Common myeloid progenitor, CD34-positive (primary cell): ENCODE results near the gene ACAP3.

Experiments
- CTCF ChIA-PET: fragments of 350-600 bp; sonication (Branson Sonifier 250); formaldehyde crosslinking; loops from one replicate; lab custom pipeline; 2021; ENCODE audit warnings: antibody characterized with exemption; lab: Charles Lee
- POLR2A ChIA-PET: fragments of 350-600 bp; sonication (Branson Sonifier 250); formaldehyde crosslinking; loops from one replicate; lab custom pipeline; 2021; ENCODE audit warnings: antibody characterized with exemption; lab: Charles Lee
- DNase-seq, 3 donors: peaks; one replicate each; pipeline versions ENCODE4 v3.0.0 to v3.0.0-alpha.2; 2013
- H3K27ac ChIP-seq, 2 experiments: 1 replicate in 1 of 2; 2 replicates in 1 of 2; pipeline ENCODE4 v1.7.0; 2013; ENCODE audit warnings: inconsistent platforms in 2 of 2, low read length in 2 of 2, mild to moderate bottlenecking in 2 of 2, low read depth in 1 of 2, moderate library complexity in 1 of 2; ENCODE audit not compliant: severe bottlenecking in 2 of 2, insufficient read depth in 1 of 2, poor library complexity in 1 of 2
- H3K27me3 ChIP-seq, 5 experiments: replicated peaks in 2 of 5; 1 replicate in 3 of 5; 2 replicates in 2 of 5; pipeline versions ENCODE4 v1.6.1 to v1.7.0; 2013; ENCODE audit warnings: low read length in 4 of 5, mild to moderate bottlenecking in 2 of 5, moderate library complexity in 2 of 5, inconsistent platforms in 1 of 5; ENCODE audit not compliant: insufficient read depth in 5 of 5, control insufficient read depth in 4 of 5
- H3K36me3 ChIP-seq, 4 experiments: 1 replicate in 2 of 4; 2 replicates in 2 of 4; pipeline versions ENCODE4 v1.6.1 to v1.7.0; 2013; ENCODE audit warnings: low read length in 3 of 4, control low read depth in 1 of 4, mild to moderate bottlenecking in 1 of 4; ENCODE audit not compliant: control insufficient read depth in 4 of 4, insufficient read depth in 4 of 4
- H3K4me1 ChIP-seq, 4 experiments: 1 replicate in 3 of 4; 2 replicates in 1 of 4; pipeline versions ENCODE4 v1.6.1 to v1.7.1; 2013; ENCODE audit warnings: low read length in 3 of 4, mild to moderate bottlenecking in 3 of 4, control low read depth in 1 of 4, inconsistent platforms in 1 of 4, moderate library complexity in 1 of 4; ENCODE audit not compliant: control insufficient read depth in 4 of 4, insufficient read depth in 4 of 4; ENCODE audit errors: control extremely low read depth in 1 of 4
- H3K4me3 ChIP-seq, 7 experiments: 1 replicate in 4 of 7; 2 replicates in 3 of 7; pipeline versions ENCODE4 v1.5.1 to v1.7.0; 2013; ENCODE audit warnings: mild to moderate bottlenecking in 7 of 7, low read length in 6 of 7, moderate library complexity in 6 of 7, inconsistent platforms in 2 of 7, low read depth in 2 of 7, control low read depth in 1 of 7; ENCODE audit not compliant: insufficient read depth in 4 of 7, control insufficient read depth in 1 of 7; ENCODE audit errors: extremely low read depth in 1 of 7
- H3K9me3 ChIP-seq, 5 experiments: 1 replicate in 4 of 5; 2 replicates in 1 of 5; pipeline versions ENCODE4 v1.6.1 to v1.7.1; 2013; ENCODE audit warnings: low read length in 4 of 5, mild to moderate bottlenecking in 2 of 5, inconsistent platforms in 1 of 5, low read depth in 1 of 5, moderate library complexity in 1 of 5; ENCODE audit not compliant: control insufficient read depth in 4 of 5, insufficient read depth in 2 of 5; ENCODE audit errors: control extremely low read depth in 1 of 5
- WGBS: methylation state at CpG from one replicate; pipeline ENCODE4 v1.1.5; 2013; ENCODE audit not compliant: insufficient coverage; 5-methylcytosine and 5-hydroxymethylcytosine counted together

The ACAP3 gene

GRCh38 chr1:1314237-1314586 lies 6.5 kb upstream of the ACAP3 start:
- no peaks in the 10 kb centered on the region for H3K27me3 ChIP-seq
- ChIA-PET CTCF (no interaction called here), POLR2A (no interaction called here)
- H3K27ac ChIP-seq: no peak overlapping the region
- H3K4me3 ChIP-seq: no peak overlapping the region
- WGBS: 100% methylated on average over 9 of the region's 15 CpGs
- no peaks in the 10 kb centered on the region for H3K9me3 ChIP-seq
- peaks cover 8 to 79% (median 55%) of the 10 kb centered on the region in 4 experiments for H3K36me3 ChIP-seq
- DNase-seq: no peak
- peaks cover 0 to 14% (median 7%) of the 10 kb centered on the region in 4 experiments for H3K4me1 ChIP-seq

- H3K36me3 ChIP-seq: peaks cover 8 to 73% (median 51%) of the 10 kb centered on the region in 4 experiments
- ChIA-PET CTCF (interaction anchor here (1.1 kb wide), 1 partner anchor 22 kb away, joined by 5 read pairs; no protein-coding TSS in a partner anchor), POLR2A (no interaction called here)
Measured at GRCh38 chr1:1313500-1314236, 5.9 kb upstream of the ACAP3 start.

GRCh38 chr1:1312450-1313314 lies 5.0 kb upstream of the ACAP3 start:
- H3K27ac ChIP-seq: no peak overlapping the region
- POLR2A ChIA-PET: no interaction called here
- no peaks in the 10 kb centered on the region for H3K27me3 ChIP-seq
- WGBS: 97% methylated on average over 44 of the region's 49 CpGs
- H3K4me1 ChIP-seq: peaks cover 0 to 20% (median 13%) of the 10 kb centered on the region in 4 experiments
- no peak overlapping the region for H3K4me3 ChIP-seq
- H3K36me3 ChIP-seq: peaks cover 8 to 70% (median 47%) of the 10 kb centered on the region in 4 experiments
- CTCF ChIA-PET: interaction anchor here (0.7 to 1.1 kb wide), 2 partner anchors 21 to 59 kb away, joined by 3 to 5 read pairs; no protein-coding TSS in a partner anchor
- DNase-seq: no peak
- no peaks in the 10 kb centered on the region for H3K9me3 ChIP-seq

More at GRCh38 chr1:1313500-1314236, 5.9 kb upstream of the ACAP3 start:
- 95% methylated on average over 34 of the region's 37 CpGs for whole genome bisulfite sequencing
- H3K27ac ChIP-seq: no peak overlapping the region
- H3K4me3 ChIP-seq: no peak overlapping the region
- H3K4me1 ChIP-seq: peaks cover 0 to 19% (median 12%) of the 10 kb centered on the region in 4 experiments
- DNase-seq: no peak
- no peaks in the 10 kb centered on the region for H3K27me3 ChIP-seq
- no peaks in the 10 kb centered on the region for H3K9me3 ChIP-seq

- Histone ChIP-seq H3K4me1 (peaks cover 4 to 29% (median 24%) of the 10 kb centered on the region in 4 experiments), H3K27me3 (no peaks in the 10 kb centered on the region), H3K4me3 (no peak overlapping the region), H3K9me3 (no peaks in the 10 kb centered on the region), H3K36me3 (peaks cover 8 to 64% (median 41%) of the 10 kb centered on the region in 4 experiments), H3K27ac (no peak overlapping the region)
- DNase-seq: no peak
- CTCF ChIA-PET: interaction anchor here (0.8 to 1.3 kb wide), 2 partner anchors 31 to 37 kb away, joined by 3 to 4 read pairs; partner anchors contain the start of gene SCNN1D
- POLR2A ChIA-PET: no interaction called here
- 98% methylated on average over 21 of the region's 22 CpGs for WGBS
Measured at GRCh38 chr1:1311107-1312104, 3.7 kb upstream of the ACAP3 start.

GRCh38 chr1:1310476-1311053 lies 2.8 kb upstream of the ACAP3 start:
- H3K9me3 ChIP-seq: no peaks in the 10 kb centered on the region
- H3K27ac ChIP-seq: no peak overlapping the region
- POLR2A ChIA-PET: no interaction called here
- 97% methylated on average over 18 of the region's 21 CpGs for WGBS
- CTCF ChIA-PET: interaction anchor here (1.0 kb wide), 1 partner anchor 37 kb away, joined by 3 read pairs; no protein-coding TSS in a partner anchor
- H3K4me3 ChIP-seq: no peak overlapping the region
- peaks cover 4 to 35% (median 31%) of the 10 kb centered on the region in 4 experiments for H3K4me1 ChIP-seq
- no peaks in the 10 kb centered on the region for H3K27me3 ChIP-seq
- H3K36me3 ChIP-seq: peaks cover 8 to 62% (median 41%) of the 10 kb centered on the region in 4 experiments
- DNase-seq: no peak

GRCh38 chr1:1310109-1310385 lies 2.3 kb upstream of the ACAP3 start:
- Histone ChIP-seq H3K4me3 (no peak overlapping the region), H3K9me3 (no peaks in the 10 kb centered on the region), H3K36me3 (peaks cover 8 to 58% (median 40%) of the 10 kb centered on the region in 4 experiments), H3K27ac (no peak overlapping the region), H3K27me3 (no peaks in the 10 kb centered on the region), H3K4me1 (peaks cover 4 to 40% (median 35%) of the 10 kb centered on the region in 4 experiments)
- CTCF ChIA-PET: interaction anchor here (1.0 to 1.2 kb wide), 2 partner anchors 13 to 38 kb away, joined by 3 read pairs; no protein-coding TSS in a partner anchor
- POLR2A ChIA-PET: no interaction called here
- 91% methylated on average over 3 of the region's 3 CpGs for WGBS
- no peak for DNase-seq
